SU-DHL-6 (cell line): ENCODE data around the gene IGFLR1.

Experiments
- H2AFZ ChIP-seq: fragments of 200-600 bp; sonication (generic); 2 replicates; pipeline ENCODE4 v1.6.1; 2014; ENCODE audit warnings: low read depth, mild to moderate bottlenecking, moderate library complexity, mixed read lengths, antibody characterized with exemption, low read length; ENCODE audit not compliant: severe bottlenecking
- H3F3A ChIP-seq: fragments of 200-600 bp; shearing (Covaris generic); 2 replicates; pipeline ENCODE4 v1.6.0; 2016; ENCODE audit warnings: antibody characterized with exemption, mild to moderate bottlenecking; ENCODE audit not compliant: insufficient read depth
- H3K27ac ChIP-seq: fragments of 200-600 bp; sonication (generic); 2 replicates; pipeline ENCODE4 v1.5.1; 2016; ENCODE audit warnings: low read depth, mild to moderate bottlenecking, low read length, moderate library complexity, mixed read lengths
- H3K27me3 ChIP-seq: fragments of 200-600 bp; sonication (generic), shearing (Covaris generic); 2 replicates; pipeline ENCODE4 v1.6.0; 2014; ENCODE audit warnings: mild to moderate bottlenecking, low read length
- H3K36me3 ChIP-seq: fragments of 200-600 bp; sonication (generic); 2 replicates; pipeline ENCODE4 v1.6.1; 2014; ENCODE audit warnings: mild to moderate bottlenecking, low read length, mixed read lengths
- H3K4me2 ChIP-seq: fragments of 300-600, 200-600 bp; shearing (Covaris generic), sonication (generic); 2 replicates; pipeline ENCODE4 v1.6.0; 2014; ENCODE audit warnings: low read length, low read depth, mild to moderate bottlenecking; ENCODE audit not compliant: poor library complexity, severe bottlenecking
- H3K4me3 ChIP-seq: fragments of 200-600 bp; sonication (generic); 2 replicates; pipeline ENCODE4 v1.5.1; 2014; ENCODE audit warnings: antibody characterized with exemption, low read length, mild to moderate bottlenecking, mixed read lengths; ENCODE audit not compliant: insufficient read depth, poor library complexity, severe bottlenecking
- H3K79me2 ChIP-seq: fragments of 200-600 bp; sonication (generic); 2 replicates; pipeline ENCODE4 v1.6.1; 2014; ENCODE audit warnings: mild to moderate bottlenecking, low read length, moderate library complexity; ENCODE audit not compliant: insufficient read depth
- H3K9ac ChIP-seq: fragments of 200-600 bp; sonication (generic); 2 replicates; pipeline ENCODE4 v1.7.0; 2014; ENCODE audit warnings: mild to moderate bottlenecking, low read length
- H3K9me2 ChIP-seq: fragments of 200-600 bp; sonication (generic); replicated peaks from 2 replicates; pipeline ENCODE4 v1.6.1; 2014; ENCODE audit warnings: low read length; ENCODE audit not compliant: insufficient read depth
- H3K9me3 ChIP-seq: fragments of 200-600 bp; sonication (generic); 2 replicates; pipeline ENCODE4 v1.6.1; 2014; ENCODE audit warnings: low read length, mixed read lengths; ENCODE audit not compliant: insufficient read depth
- H4K20me1 ChIP-seq: fragments of 200-600 bp; sonication (generic); 2 replicates; pipeline ENCODE4 v1.6.1; 2014; ENCODE audit warnings: low read depth, mild to moderate bottlenecking, antibody characterized with exemption, low read length, moderate library complexity, mixed read lengths
- EZH2phosphoT487 ChIP-seq: fragments of 200-600 bp; sonication (generic), shearing (Covaris generic); conservative IDR thresholded peaks from 2 replicates; pipeline ENCODE4 v1.6.1; 2018; ENCODE audit warnings: mild to moderate bottlenecking, antibody characterized with exemption, low read length, moderate library complexity, mixed read lengths
- TF ChIP-seq, protein P1 (sequence below): fragments of 200-600 bp; sonication (generic); IDR thresholded peaks from one replicate; pipeline ENCODE4 v1.5.1; 2017; ENCODE audit warnings: antibody characterized with exemption, mild to moderate bottlenecking, low read length, moderate library complexity; ENCODE audit not compliant: insufficient read depth, poor library complexity, severe bottlenecking

IGFLR1 gene

DNA sequence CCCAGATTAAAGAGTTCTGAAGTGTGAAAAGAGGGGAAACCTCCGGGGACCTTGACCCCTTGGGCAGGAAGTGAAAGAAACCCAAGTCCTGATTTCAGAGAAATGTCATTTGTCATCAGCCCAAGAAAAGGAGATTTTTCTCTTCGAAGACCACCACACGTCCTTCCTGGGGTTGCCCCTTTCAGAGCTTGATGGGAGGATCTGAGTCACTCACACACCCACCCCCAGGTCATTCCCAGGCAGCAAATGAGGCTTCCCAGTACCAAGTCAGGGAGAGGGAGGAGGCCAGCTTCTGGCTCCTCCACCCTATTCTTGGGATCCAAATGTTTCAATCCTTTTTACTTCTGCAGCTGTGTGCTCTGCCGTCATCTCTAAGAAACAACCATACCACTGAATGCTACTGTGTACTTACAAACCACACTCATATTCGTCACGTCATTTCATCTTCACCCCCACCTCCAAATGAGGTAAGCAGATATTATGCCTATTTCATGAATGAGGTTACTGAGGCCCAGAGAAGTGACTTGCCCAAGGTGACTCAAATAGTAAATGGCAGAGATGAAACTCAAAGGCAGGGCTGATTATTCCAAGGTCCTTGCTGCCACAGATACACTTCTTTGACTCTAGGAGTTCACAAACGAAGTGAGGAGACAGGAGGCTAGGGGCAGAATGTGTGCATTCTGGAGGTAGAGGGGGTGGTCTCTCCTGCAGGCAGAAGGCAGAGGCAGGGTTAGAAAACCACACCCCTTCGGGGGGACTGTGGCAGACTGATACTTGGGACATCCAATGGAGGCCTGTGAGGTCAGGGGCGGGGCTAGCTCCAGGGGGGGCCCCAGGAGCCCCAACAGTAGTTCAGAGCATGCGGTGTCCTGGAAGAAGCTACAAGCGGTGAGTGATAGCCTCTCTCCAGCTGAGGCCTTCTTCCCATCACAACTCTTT is 29.4 kb downstream of the IGFLR1 start:
- Histone ChIP-seq H3K79me2 (no peaks in the 10 kb centered on the region), H3K4me2 (no peak overlapping the region), H3K9ac (no peak overlapping the region), H2AFZ (no peak overlapping the region), H3K27me3 (no peaks in the 10 kb centered on the region), H3K9me2 (no peaks in the 10 kb centered on the region), H3K36me3 (no peaks in the 10 kb centered on the region), H3K27ac (no peak overlapping the region), H4K20me1 (no peaks in the 10 kb centered on the region), H3K4me3 (no peak overlapping the region), H3K9me3 (no peaks in the 10 kb centered on the region), H3F3A (no peaks in the 10 kb centered on the region)
- TF ChIP-seq, protein P1, sequence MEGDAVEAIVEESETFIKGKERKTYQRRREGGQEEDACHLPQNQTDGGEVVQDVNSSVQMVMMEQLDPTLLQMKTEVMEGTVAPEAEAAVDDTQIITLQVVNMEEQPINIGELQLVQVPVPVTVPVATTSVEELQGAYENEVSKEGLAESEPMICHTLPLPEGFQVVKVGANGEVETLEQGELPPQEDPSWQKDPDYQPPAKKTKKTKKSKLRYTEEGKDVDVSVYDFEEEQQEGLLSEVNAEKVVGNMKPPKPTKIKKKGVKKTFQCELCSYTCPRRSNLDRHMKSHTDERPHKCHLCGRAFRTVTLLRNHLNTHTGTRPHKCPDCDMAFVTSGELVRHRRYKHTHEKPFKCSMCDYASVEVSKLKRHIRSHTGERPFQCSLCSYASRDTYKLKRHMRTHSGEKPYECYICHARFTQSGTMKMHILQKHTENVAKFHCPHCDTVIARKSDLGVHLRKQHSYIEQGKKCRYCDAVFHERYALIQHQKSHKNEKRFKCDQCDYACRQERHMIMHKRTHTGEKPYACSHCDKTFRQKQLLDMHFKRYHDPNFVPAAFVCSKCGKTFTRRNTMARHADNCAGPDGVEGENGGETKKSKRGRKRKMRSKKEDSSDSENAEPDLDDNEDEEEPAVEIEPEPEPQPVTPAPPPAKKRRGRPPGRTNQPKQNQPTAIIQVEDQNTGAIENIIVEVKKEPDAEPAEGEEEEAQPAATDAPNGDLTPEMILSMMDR: no peak

DNA sequence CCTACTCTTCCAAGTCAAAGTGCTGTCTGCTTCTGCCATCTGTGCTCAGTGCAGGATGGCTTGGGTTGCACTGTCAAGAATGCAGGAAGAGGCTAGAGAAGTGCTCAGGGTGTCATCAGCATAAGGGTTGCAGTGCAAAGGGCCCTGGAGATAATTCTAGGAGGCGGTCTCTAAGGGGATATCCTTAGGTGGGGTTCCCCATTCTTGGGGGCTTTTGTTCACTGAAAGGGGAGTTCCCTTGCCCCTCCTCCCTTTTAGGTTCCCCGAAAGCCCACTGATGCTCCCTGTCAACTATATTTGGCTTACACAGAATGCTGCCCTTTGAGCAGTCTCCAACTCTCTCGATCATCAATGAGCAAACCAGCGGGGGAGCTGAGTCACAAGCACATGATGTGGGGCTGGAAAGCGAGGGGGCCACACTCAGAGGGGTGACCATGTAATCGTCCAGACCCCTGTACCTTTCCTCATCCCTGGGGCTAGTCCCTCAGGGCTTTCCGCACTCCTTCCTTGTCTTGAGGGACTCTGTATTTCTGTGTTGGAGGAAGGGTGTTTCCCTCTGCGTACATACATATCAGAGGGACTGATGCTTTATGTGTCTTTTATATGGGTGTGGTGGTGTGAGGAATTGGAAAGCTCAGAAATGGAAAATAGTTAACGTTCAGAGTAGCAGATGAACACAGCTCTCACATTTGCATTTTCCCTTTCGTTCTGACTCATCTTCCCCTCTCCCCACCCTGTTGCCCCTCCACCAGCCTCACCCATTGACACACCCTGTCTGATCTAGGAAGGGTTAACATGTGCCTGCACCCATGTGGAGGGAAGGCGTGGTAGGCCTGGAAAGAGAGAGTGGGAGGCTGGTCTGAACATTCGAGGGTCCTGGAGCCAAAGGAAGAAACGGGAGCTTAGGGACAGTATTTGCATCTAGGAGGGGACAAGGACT is 31.2 kb downstream of the IGFLR1 start:
- no peaks in the 10 kb centered on the region for H3K27me3 ChIP-seq
- H2AFZ ChIP-seq: no peak overlapping the region
- H3K9me2 ChIP-seq: no peaks in the 10 kb centered on the region
- no peaks in the 10 kb centered on the region for H3K36me3 ChIP-seq
- H3F3A ChIP-seq: no peaks in the 10 kb centered on the region
- no peak overlapping the region for H3K4me3 ChIP-seq
- H3K9me3 ChIP-seq: no peaks in the 10 kb centered on the region
- H3K9ac ChIP-seq: no peak overlapping the region
- TF ChIP-seq, protein P1: no peak
- TF ChIP-seq EZH2phosphoT487: no peak
- H4K20me1 ChIP-seq: no peaks in the 10 kb centered on the region
- no peak overlapping the region for H3K4me2 ChIP-seq
- no peak overlapping the region for H3K27ac ChIP-seq
- H3K79me2 ChIP-seq: no peaks in the 10 kb centered on the region

DNA sequence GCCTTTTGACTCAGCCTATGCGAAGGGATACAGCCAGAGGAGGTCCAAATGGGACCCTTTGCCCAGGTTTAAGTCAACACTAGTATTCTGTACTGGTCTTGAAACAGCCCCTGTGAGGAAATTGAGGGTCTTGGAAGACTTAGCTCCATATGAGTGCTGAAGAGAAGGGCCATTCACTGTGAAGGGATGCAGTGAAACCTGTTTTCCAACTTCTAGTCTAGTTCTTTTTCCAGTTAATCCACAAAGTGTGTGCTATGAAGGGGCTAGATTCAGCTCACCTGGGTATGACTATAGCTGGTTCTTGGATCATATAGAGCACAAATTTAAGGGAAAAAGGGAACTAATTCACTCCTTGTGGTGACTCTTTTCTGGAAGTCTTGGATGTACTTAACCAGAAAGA is 33.9 kb downstream of the IGFLR1 start:
- Histone ChIP-seq H3F3A (no peaks in the 10 kb centered on the region), H4K20me1 (no peaks in the 10 kb centered on the region), H3K36me3 (no peaks in the 10 kb centered on the region), H3K27me3 (no peaks in the 10 kb centered on the region), H3K9me3 (no peaks in the 10 kb centered on the region), H3K9me2 (no peaks in the 10 kb centered on the region), H3K27ac (no peak overlapping the region), H3K9ac (no peak overlapping the region), H3K4me2 (no peak overlapping the region), H3K79me2 (no peaks in the 10 kb centered on the region), H3K4me3 (no peak overlapping the region), H2AFZ (no peak overlapping the region)
- TF ChIP-seq EZH2phosphoT487: no peak
- TF ChIP-seq, protein P1: no peak
